ENCODE data around the gene PTK7.

The PTK7 gene

GRCh38 chr6:43146709-43147688 lies 70.9 kb downstream of the PTK7 start:
- TF ChIP-seq, protein P1, sequence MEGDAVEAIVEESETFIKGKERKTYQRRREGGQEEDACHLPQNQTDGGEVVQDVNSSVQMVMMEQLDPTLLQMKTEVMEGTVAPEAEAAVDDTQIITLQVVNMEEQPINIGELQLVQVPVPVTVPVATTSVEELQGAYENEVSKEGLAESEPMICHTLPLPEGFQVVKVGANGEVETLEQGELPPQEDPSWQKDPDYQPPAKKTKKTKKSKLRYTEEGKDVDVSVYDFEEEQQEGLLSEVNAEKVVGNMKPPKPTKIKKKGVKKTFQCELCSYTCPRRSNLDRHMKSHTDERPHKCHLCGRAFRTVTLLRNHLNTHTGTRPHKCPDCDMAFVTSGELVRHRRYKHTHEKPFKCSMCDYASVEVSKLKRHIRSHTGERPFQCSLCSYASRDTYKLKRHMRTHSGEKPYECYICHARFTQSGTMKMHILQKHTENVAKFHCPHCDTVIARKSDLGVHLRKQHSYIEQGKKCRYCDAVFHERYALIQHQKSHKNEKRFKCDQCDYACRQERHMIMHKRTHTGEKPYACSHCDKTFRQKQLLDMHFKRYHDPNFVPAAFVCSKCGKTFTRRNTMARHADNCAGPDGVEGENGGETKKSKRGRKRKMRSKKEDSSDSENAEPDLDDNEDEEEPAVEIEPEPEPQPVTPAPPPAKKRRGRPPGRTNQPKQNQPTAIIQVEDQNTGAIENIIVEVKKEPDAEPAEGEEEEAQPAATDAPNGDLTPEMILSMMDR (IDR thresholded peaks at IDR 0.05; ENCODE audit: borderline replicate concordance, insufficient read depth, low read depth, low read length) = no peak

GRCh38 chr6:43147691-43148477 lies 71.8 kb downstream of the PTK7 start:
- no peak overlapping the region for H3K4me3 ChIP-seq (ENCODE audit: low read depth, low read length)
- TF ChIP-seq, protein P1 (IDR thresholded peaks at IDR 0.05; ENCODE audit: borderline replicate concordance, insufficient read depth, low read depth, low read length) = no peak

More at GRCh38 chr6:43146709-43147688, 70.9 kb downstream of the PTK7 start:
- no peak overlapping the region for H3K4me3 ChIP-seq (ENCODE audit: low read depth, low read length)

GRCh38 chr6:43149265-43149664 lies 73.2 kb downstream of the PTK7 start:
- TF ChIP-seq, protein P1 (IDR thresholded peaks at IDR 0.05; ENCODE audit: borderline replicate concordance, insufficient read depth, low read depth, low read length) = no peak
- H3K4me3 ChIP-seq (ENCODE audit: low read depth, low read length) = no peak overlapping the region

GRCh38 chr6:43150051-43150751 lies 74.1 kb downstream of the PTK7 start:
- TF ChIP-seq, protein P1 (IDR thresholded peaks at IDR 0.05; ENCODE audit: borderline replicate concordance, insufficient read depth, low read depth, low read length) = no peak
- no peak overlapping the region for H3K4me3 ChIP-seq (ENCODE audit: low read depth, low read length)

GRCh38 chr6:43159599-43159998 lies 83.5 kb downstream of the PTK7 start:
- no peak overlapping the region for H3K4me3 ChIP-seq (ENCODE audit: low read depth, low read length)
- TF ChIP-seq, protein P1 (IDR thresholded peaks at IDR 0.05; ENCODE audit: borderline replicate concordance, insufficient read depth, low read depth, low read length) = no peak

- TF ChIP-seq, protein P1 (IDR thresholded peaks at IDR 0.05; ENCODE audit: borderline replicate concordance, insufficient read depth, low read depth, low read length) = no peak
- no peak overlapping the region for H3K4me3 ChIP-seq (ENCODE audit: low read depth, low read length)
Measured at GRCh38 chr6:43163899-43164298, 87.8 kb downstream of the PTK7 start.
